ENCODE results near the gene FIP1L1. TPM values are rescaled to one million over a fixed set of nuclear protein-coding genes. Genes with fewer than 3 reads are reported as not detected.
"Not testable (repeated sequence)": the region's sequence is repeated elsewhere in the genome, so short reads cannot be mapped to it uniquely, and the experiment has no call there.

Gene FIP1L1
- polyA plus RNA-seq, 1 donor from 2014 or later: 63.4 TPM

GRCh38 chr4:53431052-53431451, 53.6 kb downstream of the FIP1L1 start:
- H3K9me3 Mint-ChIP-seq: no peaks in the 10 kb centered on the region
- peaks cover 2 to 6% (median 3%) of the 10 kb centered on the region in 3 donors for H3K4me1 Mint-ChIP-seq
- H3K27me3 Mint-ChIP-seq: no peaks in the 10 kb centered on the region
- no peak overlapping the region for H3K27ac Mint-ChIP-seq
- peaks cover 2% of the 10 kb centered on the region for H3K36me3 Mint-ChIP-seq
- H3K4me3 Mint-ChIP-seq: no peak overlapping the region

DNA sequence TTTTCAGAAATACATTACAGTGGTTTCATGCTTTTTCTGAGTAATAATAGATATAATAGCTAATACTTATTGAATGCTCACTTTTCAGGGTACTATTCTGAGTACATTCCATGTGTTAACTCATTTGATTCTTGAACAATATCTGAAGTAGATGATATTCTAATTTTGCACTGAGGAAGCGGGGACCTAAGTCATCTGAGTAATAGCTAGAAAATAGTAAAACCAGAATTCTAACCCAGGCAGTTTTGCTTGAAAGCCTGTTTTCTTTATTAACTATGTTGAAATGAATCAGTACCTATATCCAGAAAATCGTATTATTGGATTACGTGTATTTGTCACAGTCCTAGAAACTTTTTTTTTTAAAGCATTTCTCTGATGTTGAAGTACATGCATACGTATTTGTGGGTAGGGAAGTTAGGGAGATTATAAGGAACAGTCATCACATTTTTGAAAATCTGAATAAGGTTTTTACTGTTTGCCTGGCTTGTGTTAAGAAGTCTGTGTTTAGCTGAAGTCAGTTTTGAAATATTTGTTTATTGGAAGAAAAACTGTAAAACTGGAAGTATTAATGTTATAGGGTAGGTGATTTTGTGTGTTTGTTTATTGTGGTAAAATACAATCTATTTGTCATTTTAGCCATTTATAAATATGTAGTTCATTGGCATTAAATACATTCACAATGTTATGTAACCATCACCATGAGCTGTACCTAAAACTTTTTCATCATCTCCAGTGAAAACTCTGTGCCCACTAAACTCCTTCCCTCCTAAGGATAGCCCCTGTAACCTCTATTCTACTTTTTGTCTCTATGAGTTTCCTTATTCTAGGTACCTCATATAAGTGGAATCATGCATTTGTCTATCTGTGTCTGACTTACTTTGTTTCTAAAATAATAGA, 55.3 kb downstream of the FIP1L1 start:
- Mint-ChIP-seq H3K36me3 (peaks cover 5% of the 10 kb centered on the region), H3K4me3 (no peak overlapping the region), H3K27ac (no peak overlapping the region), H3K9me3 (no peaks in the 10 kb centered on the region), H3K4me1 (peaks cover 3 to 8% (median 4%) of the 10 kb centered on the region in 3 donors), H3K27me3 (no peaks in the 10 kb centered on the region)

- no peak overlapping the region for H3K27ac Mint-ChIP-seq
- H3K36me3 Mint-ChIP-seq: peaks cover 3% of the 10 kb centered on the region
- H3K4me1 Mint-ChIP-seq: peaks cover 3 to 4% (median 4%) of the 10 kb centered on the region in 3 donors
- H3K27me3 Mint-ChIP-seq: no peaks in the 10 kb centered on the region
- no peaks in the 10 kb centered on the region for H3K9me3 Mint-ChIP-seq
- H3K4me3 Mint-ChIP-seq: no peak overlapping the region
Measured at GRCh38 chr4:53436251-53436650, 58.8 kb downstream of the FIP1L1 start.

DNA sequence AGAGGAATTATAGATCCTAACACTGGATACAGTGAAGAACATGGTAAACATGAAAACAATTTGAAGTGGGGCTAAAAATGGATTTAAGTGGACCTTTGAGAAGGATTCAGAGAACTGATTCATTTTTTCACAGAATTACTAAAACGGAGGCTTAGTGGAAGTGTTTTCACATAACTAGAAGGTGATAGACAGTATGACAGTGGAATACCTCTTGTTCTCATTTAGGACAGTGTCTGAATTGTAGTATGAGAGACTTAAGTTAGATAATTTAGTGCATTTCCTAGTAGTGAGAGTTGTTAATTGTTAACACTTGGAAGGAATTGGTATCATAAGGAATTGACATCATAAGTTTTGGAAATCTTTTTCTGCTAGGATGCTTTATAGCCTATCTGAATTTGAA, 64.1 kb downstream of the FIP1L1 start:
- Mint-ChIP-seq H3K27ac (no peak overlapping the region), H3K4me3 (no peak overlapping the region), H3K27me3 (no peaks in the 10 kb centered on the region), H3K9me3 (peaks cover 0 to 3% (median 0%) of the 10 kb centered on the region in 3 donors), H3K36me3 (peaks cover 4% of the 10 kb centered on the region), H3K4me1 (peaks cover 0 to 4% (median 3%) of the 10 kb centered on the region in 3 donors)

- H3K27me3 Mint-ChIP-seq: no peaks in the 10 kb centered on the region
Measured at GRCh38 chr4:53444954-53445353, 67.5 kb downstream of the FIP1L1 start.

DNA sequence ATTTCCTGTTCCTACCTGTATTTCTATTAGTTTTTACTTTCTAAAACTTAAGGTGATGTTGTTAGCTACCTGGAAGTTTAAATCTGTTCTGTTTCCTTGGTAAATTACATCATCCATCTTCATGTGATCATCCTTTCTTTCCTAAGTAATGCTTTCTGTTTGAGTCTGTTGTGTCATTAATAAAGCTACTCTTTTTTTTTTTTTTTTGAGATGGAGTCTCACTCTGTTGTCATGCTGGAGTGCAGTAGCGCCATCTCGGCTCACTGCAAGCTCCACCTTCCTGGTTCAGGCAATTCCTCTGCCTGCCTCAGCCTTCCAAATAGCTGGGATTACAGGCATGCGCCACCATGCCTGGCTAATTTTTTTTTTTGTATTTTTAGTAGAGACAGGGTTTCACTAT, 73.3 kb downstream of the FIP1L1 start:
- Mint-ChIP-seq H3K27ac (no peak overlapping the region), H3K36me3 (peaks cover 12% of the 10 kb centered on the region), H3K9me3 (no peaks in the 10 kb centered on the region), H3K27me3 (no peaks in the 10 kb centered on the region), H3K4me3 (no peak overlapping the region), H3K4me1 (no peaks in the 10 kb centered on the region)

More at GRCh38 chr4:53444954-53445353, 67.5 kb downstream of the FIP1L1 start:
- H3K36me3 Mint-ChIP-seq: peaks cover 6% of the 10 kb centered on the region
- no peak overlapping the region for H3K27ac Mint-ChIP-seq
- peaks cover 0 to 2% (median 1%) of the 10 kb centered on the region in 3 donors for H3K4me1 Mint-ChIP-seq
- H3K9me3 Mint-ChIP-seq: peaks cover 0 to 3% (median 0%) of the 10 kb centered on the region in 3 donors
- no peak overlapping the region for H3K4me3 Mint-ChIP-seq

DNA sequence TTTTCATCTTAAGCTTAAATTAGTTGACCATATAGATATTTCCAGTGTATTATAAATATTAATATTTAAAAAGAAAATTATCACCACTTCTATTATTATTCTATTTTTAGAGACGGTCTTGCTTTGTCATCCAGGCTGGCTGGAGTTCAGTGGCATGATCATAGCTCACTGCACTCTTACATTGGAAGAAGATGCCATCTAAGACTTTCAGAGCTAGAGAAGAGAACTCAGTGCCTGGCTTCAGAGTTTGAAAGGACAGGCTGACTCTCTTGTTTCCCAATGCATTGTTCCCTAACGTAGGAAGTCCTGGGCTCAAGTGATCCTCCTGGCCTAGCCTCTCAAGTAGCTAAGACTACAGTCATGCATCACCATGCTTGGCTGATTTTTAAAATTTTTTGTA, 75.9 kb downstream of the FIP1L1 start:
- Mint-ChIP-seq H3K4me3 (no peak overlapping the region), H3K36me3 (peaks cover 6% of the 10 kb centered on the region), H3K9me3 (peaks cover 0 to under 1% (median 0%) of the 10 kb centered on the region in 3 donors), H3K4me1 (no peaks in the 10 kb centered on the region), H3K27ac (no peak overlapping the region), H3K27me3 (no peaks in the 10 kb centered on the region)

GRCh38 chr4:53455766-53456165, 78.3 kb downstream of the FIP1L1 start:
- H3K36me3 Mint-ChIP-seq: peaks cover 11% of the 10 kb centered on the region
- H3K27ac Mint-ChIP-seq: peak overlapping the region in 1 of 3 donors; percentile 5

GRCh38 chr4:53456178-53456577, 78.7 kb downstream of the FIP1L1 start:
- Mint-ChIP-seq H3K9me3 (peaks cover 0 to 2% (median 0%) of the 10 kb centered on the region in 3 donors), H3K4me1 (no peaks in the 10 kb centered on the region), H3K27ac (peak overlapping the region in 1 of 3 donors; percentile 76), H3K27me3 (no peaks in the 10 kb centered on the region), H3K36me3 (peaks cover 14% of the 10 kb centered on the region), H3K4me3 (no peak overlapping the region)

More at GRCh38 chr4:53455766-53456165, 78.3 kb downstream of the FIP1L1 start:
- H3K4me1 Mint-ChIP-seq: no peaks in the 10 kb centered on the region
- no peak overlapping the region for H3K4me3 Mint-ChIP-seq
- H3K27me3 Mint-ChIP-seq: no peaks in the 10 kb centered on the region
- peaks cover 0 to 2% (median 0%) of the 10 kb centered on the region in 3 donors for H3K9me3 Mint-ChIP-seq

- Mint-ChIP-seq H3K4me1 (no peaks in the 10 kb centered on the region), H3K27ac (no peak overlapping the region), H3K36me3 (peaks cover 15% of the 10 kb centered on the region), H3K27me3 (no peaks in the 10 kb centered on the region), H3K4me3 (no peak overlapping the region), H3K9me3 (peaks cover 0 to 3% (median 0%) of the 10 kb centered on the region in 3 donors)
Measured at GRCh38 chr4:53459548-53459947, 82.1 kb downstream of the FIP1L1 start.

GRCh38 chr4:53461244-53461643, 83.8 kb downstream of the FIP1L1 start:
- Mint-ChIP-seq H3K27me3 (no peaks in the 10 kb centered on the region), H3K4me1 (no peaks in the 10 kb centered on the region)

GRCh38 chr4:53463340-53463739, 85.9 kb downstream of the FIP1L1 start:
- H3K36me3 Mint-ChIP-seq: peaks cover 12% of the 10 kb centered on the region
- no peaks in the 10 kb centered on the region for H3K27me3 Mint-ChIP-seq
- H3K27ac Mint-ChIP-seq: no peak overlapping the region
- H3K4me1 Mint-ChIP-seq: no peaks in the 10 kb centered on the region
- no peak overlapping the region for H3K4me3 Mint-ChIP-seq
- H3K9me3 Mint-ChIP-seq: peaks cover 3 to 6% (median 5%) of the 10 kb centered on the region in 3 donors

More at GRCh38 chr4:53461244-53461643, 83.8 kb downstream of the FIP1L1 start:
- Mint-ChIP-seq H3K36me3 (peaks cover 12% of the 10 kb centered on the region), H3K27ac (no peak overlapping the region), H3K9me3 (peaks cover 1 to 5% (median 3%) of the 10 kb centered on the region in 3 donors), H3K4me3 (no peak overlapping the region)

- H3K27ac Mint-ChIP-seq: no peak overlapping the region
- peaks cover 4 to 6% (median 5%) of the 10 kb centered on the region in 3 donors for H3K9me3 Mint-ChIP-seq
- no peak overlapping the region for H3K4me3 Mint-ChIP-seq
- H3K36me3 Mint-ChIP-seq: peaks cover 9% of the 10 kb centered on the region
- no peaks in the 10 kb centered on the region for H3K27me3 Mint-ChIP-seq
- no peaks in the 10 kb centered on the region for H3K4me1 Mint-ChIP-seq
Measured at GRCh38 chr4:53465281-53465680, 87.8 kb downstream of the FIP1L1 start.

GRCh38 chr4:53465891-53466290, 88.5 kb downstream of the FIP1L1 start:
- Mint-ChIP-seq H3K27ac (no peak overlapping the region), H3K4me1 (no peaks in the 10 kb centered on the region), H3K27me3 (no peaks in the 10 kb centered on the region), H3K9me3 (peaks cover 4 to 8% (median 5%) of the 10 kb centered on the region in 3 donors), H3K36me3 (peaks cover 6% of the 10 kb centered on the region), H3K4me3 (no peak overlapping the region)

GRCh38 chr4:53466576-53466975, 89.1 kb downstream of the FIP1L1 start:
- H3K9me3 Mint-ChIP-seq, H3K27ac Mint-ChIP-seq, H3K36me3 Mint-ChIP-seq, H3K4me3 Mint-ChIP-seq, H3K27me3 Mint-ChIP-seq, H3K4me1 Mint-ChIP-seq: not testable (repeated sequence)

Data from IgD-negative memory B cell (primary cell).